ENCODE results near the gene TNRC18. TPM values are rescaled to one million over a fixed set of nuclear protein-coding genes. Genes with fewer than 3 reads are reported as not detected.
A peak's percentile ranks its signal among the peaks of the same experiment; 100 is the strongest.
"Not testable (repeated sequence)": the region's sequence is repeated elsewhere in the genome, so short reads cannot be mapped to it uniquely, and the experiment has no call there.

Gene TNRC18, protein sequence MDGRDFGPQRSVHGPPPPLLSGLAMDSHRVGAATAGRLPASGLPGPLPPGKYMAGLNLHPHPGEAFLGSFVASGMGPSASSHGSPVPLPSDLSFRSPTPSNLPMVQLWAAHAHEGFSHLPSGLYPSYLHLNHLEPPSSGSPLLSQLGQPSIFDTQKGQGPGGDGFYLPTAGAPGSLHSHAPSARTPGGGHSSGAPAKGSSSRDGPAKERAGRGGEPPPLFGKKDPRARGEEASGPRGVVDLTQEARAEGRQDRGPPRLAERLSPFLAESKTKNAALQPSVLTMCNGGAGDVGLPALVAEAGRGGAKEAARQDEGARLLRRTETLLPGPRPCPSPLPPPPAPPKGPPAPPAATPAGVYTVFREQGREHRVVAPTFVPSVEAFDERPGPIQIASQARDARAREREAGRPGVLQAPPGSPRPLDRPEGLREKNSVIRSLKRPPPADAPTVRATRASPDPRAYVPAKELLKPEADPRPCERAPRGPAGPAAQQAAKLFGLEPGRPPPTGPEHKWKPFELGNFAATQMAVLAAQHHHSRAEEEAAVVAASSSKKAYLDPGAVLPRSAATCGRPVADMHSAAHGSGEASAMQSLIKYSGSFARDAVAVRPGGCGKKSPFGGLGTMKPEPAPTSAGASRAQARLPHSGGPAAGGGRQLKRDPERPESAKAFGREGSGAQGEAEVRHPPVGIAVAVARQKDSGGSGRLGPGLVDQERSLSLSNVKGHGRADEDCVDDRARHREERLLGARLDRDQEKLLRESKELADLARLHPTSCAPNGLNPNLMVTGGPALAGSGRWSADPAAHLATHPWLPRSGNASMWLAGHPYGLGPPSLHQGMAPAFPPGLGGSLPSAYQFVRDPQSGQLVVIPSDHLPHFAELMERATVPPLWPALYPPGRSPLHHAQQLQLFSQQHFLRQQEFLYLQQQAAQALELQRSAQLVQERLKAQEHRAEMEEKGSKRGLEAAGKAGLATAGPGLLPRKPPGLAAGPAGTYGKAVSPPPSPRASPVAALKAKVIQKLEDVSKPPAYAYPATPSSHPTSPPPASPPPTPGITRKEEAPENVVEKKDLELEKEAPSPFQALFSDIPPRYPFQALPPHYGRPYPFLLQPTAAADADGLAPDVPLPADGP (N-terminal part only)
- total RNA-seq: 40.0 and 43.3 TPM in 2 replicates

DNA sequence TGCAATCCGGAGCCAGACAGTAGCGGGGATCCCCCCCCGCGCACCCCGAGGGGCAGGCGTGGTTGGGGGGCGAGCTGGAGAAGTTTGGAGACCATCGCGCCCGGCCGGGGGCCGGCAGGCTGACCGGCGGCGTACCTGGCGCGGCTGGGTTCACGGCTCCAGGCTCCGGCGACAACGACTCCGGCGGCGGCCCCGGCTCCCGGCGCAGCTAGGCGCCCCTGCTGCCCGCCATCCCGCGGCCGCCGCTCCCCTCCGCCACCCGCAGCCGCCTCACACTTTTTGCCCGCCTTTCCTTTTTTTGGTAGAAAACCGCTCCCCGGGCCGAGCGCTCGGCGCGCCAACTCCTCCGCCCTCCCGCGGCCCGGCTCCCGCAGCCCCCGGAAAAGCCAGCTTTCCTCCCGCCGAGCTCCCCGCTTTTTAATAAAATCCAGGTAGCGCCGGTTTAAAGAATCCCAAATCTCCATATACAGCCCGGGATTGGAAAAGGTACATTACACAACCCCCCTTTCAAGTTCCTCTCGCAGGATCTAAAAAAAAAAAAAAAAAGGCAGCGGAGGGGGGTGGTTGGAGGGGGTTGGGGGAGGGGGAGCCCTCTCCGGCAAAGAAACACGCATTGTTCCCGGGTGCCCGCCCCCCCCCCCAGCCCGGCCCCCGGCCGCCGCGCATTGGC is at the start of gene TNRC18:
Gene TNRC18 (minus strand): TSS at position 529 of the 670 bp plus-strand sequence. CDS start 2,588 bp downstream, outside the sequence.
- Mint-ChIP-seq H3K4me3 (peak within 1 kb of the TSS; percentile 81), H3K27ac (peak within 1 kb of the TSS; percentile 71), H3K36me3 (ENCODE audit: low read depth) (peaks cover 1% of the 10 kb centered on the region)

DNA sequence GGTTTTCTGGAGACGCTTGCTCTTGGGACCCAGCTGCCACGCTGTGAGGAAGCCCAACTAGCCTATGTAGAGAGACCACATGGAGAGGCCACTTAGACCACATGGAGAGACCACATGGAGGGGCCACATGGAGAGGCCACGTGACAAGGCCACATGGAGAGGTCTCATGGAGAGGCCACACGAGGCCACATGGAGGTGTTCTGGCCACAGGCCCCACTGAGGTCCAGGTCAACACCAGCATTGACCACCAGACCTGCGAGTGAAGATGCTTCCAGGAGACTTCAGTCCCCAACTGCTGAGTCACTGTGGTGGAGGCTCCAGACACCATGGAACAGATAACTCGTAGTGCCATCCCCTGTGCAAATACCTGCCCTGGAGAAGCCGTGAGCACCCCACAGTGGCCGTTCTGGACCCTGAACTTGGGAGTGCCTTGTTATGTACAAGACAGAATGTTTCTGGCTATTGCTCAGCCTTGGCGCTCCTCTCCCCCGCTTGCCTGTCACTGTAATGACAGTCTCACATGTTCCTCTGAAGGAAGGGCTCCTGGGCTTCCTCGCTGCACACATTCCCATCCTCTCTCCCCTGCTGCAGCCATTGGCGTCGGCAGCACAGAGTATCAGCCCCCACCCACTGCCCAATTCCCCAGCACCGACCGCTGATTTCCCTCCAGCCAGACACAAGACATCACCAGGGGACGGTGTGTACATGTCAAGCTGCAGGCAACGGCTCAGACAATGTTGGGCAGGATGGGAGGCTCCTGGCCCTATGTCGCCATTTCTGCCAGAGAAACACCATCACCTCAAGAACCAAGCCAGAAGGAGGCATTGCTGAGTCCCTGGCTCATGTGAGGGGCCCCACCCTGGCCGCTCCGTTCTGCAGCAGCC is 49.0 kb upstream of the TNRC18 start:
- H3K4me3 Mint-ChIP-seq: no peak overlapping the region
- no peak for DNase-seq
- no peaks in the 10 kb centered on the region for H3K9me3 Mint-ChIP-seq
- intact Hi-C loops (cut with micrococcal nuclease): no loop called here
- no peak overlapping the region for H3K27ac Mint-ChIP-seq
- no peaks in the 10 kb centered on the region for H3K36me3 Mint-ChIP-seq (ENCODE audit: low read depth)
- no peaks in the 10 kb centered on the region for H3K27me3 Mint-ChIP-seq
- no peaks in the 10 kb centered on the region for H3K4me1 Mint-ChIP-seq

More for the DNA sequence above, at the start of gene TNRC18:
- intact Hi-C loops (cut with micrococcal nuclease): no loop called here
- H3K27me3 Mint-ChIP-seq: peaks cover 55% of the 10 kb centered on the region
- H3K4me1 Mint-ChIP-seq: peaks cover 16% of the 10 kb centered on the region
- DNase-seq: peak; percentile 73
- H3K9me3 Mint-ChIP-seq: no peaks in the 10 kb centered on the region

DNA sequence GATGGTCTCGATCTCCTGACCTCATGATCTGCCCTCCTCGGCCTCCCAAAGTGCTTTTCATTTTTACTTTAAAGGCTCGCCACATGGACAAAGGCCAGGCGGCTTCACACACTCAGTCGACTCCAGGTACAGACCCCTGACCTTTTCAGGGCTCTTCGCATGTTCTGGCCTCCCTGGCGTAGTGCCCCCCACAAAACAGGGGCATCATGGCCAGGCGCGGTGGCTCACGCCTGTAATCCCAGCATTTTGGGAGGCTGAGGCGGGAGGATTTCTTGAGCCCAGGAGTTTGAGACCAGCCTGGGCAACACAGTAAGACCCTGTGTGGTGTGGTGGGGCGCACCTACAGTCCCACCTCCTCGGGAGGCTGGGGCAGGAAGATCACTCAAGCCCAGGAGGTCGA is 48.0 kb upstream of the TNRC18 start:
- H3K4me3 Mint-ChIP-seq; H3K27me3 Mint-ChIP-seq; intact Hi-C loops (cut with micrococcal nuclease); DNase-seq; H3K9me3 Mint-ChIP-seq; H3K36me3 Mint-ChIP-seq (ENCODE audit: low read depth); H3K27ac Mint-ChIP-seq; H3K4me1 Mint-ChIP-seq: not testable (repeated sequence)

GRCh38 chr7:5470816-5471215 is 47.2 kb upstream of the TNRC18 start:
- Mint-ChIP-seq H3K36me3 (ENCODE audit: low read depth) (no peaks in the 10 kb centered on the region), H3K4me3 (no peak overlapping the region), H3K27me3 (no peaks in the 10 kb centered on the region), H3K9me3 (no peaks in the 10 kb centered on the region), H3K4me1 (no peaks in the 10 kb centered on the region), H3K27ac (no peak overlapping the region)
- DNase-seq: no peak
- intact Hi-C loops (cut with micrococcal nuclease): no loop called here

DNA sequence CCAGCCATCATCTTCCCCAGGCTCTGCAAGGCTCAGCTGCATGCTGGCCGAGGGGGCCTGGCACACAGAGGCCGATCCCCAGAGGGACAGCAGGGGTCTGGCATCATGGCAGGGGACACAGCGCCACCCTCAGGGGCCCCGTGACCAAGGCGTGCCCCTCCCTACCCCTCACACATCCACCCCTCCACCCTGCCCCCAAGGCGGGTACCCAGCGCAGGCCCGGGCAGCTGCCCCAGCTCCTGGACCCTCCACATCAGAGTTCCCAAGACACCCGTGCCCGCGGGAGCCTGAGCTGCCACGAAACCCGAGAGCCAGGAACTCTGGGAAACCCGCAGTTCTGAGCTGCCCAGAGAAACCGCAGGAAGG is 46.5 kb upstream of the TNRC18 start:
- Mint-ChIP-seq H3K9me3 (no peaks in the 10 kb centered on the region), H3K4me1 (no peaks in the 10 kb centered on the region), H3K27me3 (no peaks in the 10 kb centered on the region), H3K4me3 (no peak overlapping the region), H3K27ac (no peak overlapping the region), H3K36me3 (ENCODE audit: low read depth) (no peaks in the 10 kb centered on the region)
- intact Hi-C loops (cut with micrococcal nuclease): no loop called here
- DNase-seq: no peak

DNA sequence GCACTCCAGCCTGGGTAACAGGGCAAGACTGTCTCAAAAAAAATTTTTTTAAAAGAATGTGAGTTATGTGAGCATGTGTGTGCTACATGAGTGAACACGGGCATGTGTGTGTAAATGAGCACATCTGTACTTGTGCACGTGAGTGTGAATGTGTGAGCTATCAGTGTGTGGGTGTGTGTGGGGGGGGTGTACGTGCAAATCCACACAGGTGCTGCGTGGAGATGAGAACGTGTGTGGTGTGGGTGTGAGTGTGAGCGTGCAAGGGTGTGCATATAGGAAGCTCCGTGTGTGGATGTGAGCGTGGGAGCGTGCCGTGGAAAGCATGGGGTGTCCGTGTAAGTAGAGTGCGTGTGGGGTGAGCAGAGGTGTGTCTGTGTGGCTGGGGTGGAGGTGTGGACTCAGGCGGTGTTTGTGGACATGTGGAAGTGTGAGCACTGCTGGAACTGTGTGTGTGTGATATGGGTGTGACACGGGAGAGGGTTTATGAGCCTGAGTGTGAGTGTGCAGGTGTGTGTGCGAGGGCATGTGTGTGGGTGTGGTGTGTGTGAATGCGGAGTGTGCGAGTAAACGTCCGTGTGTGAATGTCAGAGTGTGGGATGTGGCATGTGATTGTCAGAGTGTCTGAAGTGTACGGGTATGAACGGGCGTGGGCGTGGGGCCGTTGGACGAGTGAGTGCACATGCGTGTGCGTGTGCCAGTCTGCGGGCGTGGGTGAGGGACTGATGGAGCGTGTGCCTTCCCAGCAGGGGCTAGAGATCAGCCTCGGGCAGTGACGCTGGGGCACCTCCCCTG is 45.9 kb upstream of the TNRC18 start:
- no peak overlapping the region for H3K27ac Mint-ChIP-seq
- H3K4me1 Mint-ChIP-seq: no peaks in the 10 kb centered on the region
- no peaks in the 10 kb centered on the region for H3K9me3 Mint-ChIP-seq
- H3K4me3 Mint-ChIP-seq: no peak overlapping the region
- no peaks in the 10 kb centered on the region for H3K27me3 Mint-ChIP-seq
- no peak for DNase-seq
- intact Hi-C loops (cut with micrococcal nuclease): no loop called here
- H3K36me3 Mint-ChIP-seq (ENCODE audit: low read depth): no peaks in the 10 kb centered on the region

- intact Hi-C loops (cut with micrococcal nuclease): no loop called here
- Mint-ChIP-seq H3K4me3 (no peak overlapping the region), H3K36me3 (ENCODE audit: low read depth) (no peaks in the 10 kb centered on the region), H3K27me3 (no peaks in the 10 kb centered on the region), H3K9me3 (no peaks in the 10 kb centered on the region), H3K27ac (no peak overlapping the region), H3K4me1 (no peaks in the 10 kb centered on the region)
- no peak for DNase-seq
Measured at GRCh38 chr7:5467645-5468044, 44.0 kb upstream of the TNRC18 start.

- Mint-ChIP-seq H3K27me3 (no peaks in the 10 kb centered on the region), H3K27ac (no peak overlapping the region), H3K4me3 (no peak overlapping the region), H3K36me3 (ENCODE audit: low read depth) (no peaks in the 10 kb centered on the region), H3K4me1 (peaks cover 3% of the 10 kb centered on the region), H3K9me3 (no peaks in the 10 kb centered on the region)
- DNase-seq: no peak
- intact Hi-C loops (cut with micrococcal nuclease): no loop called here
Measured at GRCh38 chr7:5466551-5466950, 42.9 kb upstream of the TNRC18 start.

DNA sequence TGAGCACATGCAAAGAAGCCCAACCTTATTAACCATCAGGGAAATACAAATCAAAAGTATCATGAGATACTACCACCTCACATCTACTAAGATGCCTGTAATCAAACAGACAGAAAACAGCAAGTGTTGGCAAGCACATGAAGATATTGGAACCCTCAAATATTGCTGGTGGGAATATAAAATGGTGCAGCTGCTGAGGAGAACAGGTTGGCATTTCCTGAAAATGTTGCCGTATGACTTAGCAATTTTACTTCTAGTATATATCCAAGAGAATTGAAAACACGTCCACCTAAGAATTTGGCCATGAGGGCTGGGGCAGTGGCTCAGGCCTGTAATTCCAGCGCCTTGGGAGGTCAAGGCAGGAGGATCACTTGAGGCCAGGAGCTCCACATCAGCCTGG is 39.4 kb upstream of the TNRC18 start:
- Mint-ChIP-seq H3K27me3 (no peaks in the 10 kb centered on the region), H3K4me3 (no peak overlapping the region), H3K36me3 (ENCODE audit: low read depth) (no peaks in the 10 kb centered on the region), H3K27ac (no peak overlapping the region), H3K4me1 (peaks cover 3% of the 10 kb centered on the region), H3K9me3 (no peaks in the 10 kb centered on the region)
- no peak for DNase-seq
- intact Hi-C loops (cut with micrococcal nuclease): no loop called here

GRCh38 chr7:5462216-5462615 is 38.6 kb upstream of the TNRC18 start:
- intact Hi-C loops (cut with micrococcal nuclease): no loop called here
- H3K4me1 Mint-ChIP-seq: peaks cover 3% of the 10 kb centered on the region
- H3K27me3 Mint-ChIP-seq: no peaks in the 10 kb centered on the region
- no peaks in the 10 kb centered on the region for H3K36me3 Mint-ChIP-seq (ENCODE audit: low read depth)
- no peaks in the 10 kb centered on the region for H3K9me3 Mint-ChIP-seq
- H3K27ac Mint-ChIP-seq: no peak overlapping the region
- no peak for DNase-seq
- no peak overlapping the region for H3K4me3 Mint-ChIP-seq

GRCh38 chr7:5458921-5459480 is 35.4 kb upstream of the TNRC18 start:
- no peak overlapping the region for H3K4me3 Mint-ChIP-seq
- H3K27ac Mint-ChIP-seq: no peak overlapping the region

DNA sequence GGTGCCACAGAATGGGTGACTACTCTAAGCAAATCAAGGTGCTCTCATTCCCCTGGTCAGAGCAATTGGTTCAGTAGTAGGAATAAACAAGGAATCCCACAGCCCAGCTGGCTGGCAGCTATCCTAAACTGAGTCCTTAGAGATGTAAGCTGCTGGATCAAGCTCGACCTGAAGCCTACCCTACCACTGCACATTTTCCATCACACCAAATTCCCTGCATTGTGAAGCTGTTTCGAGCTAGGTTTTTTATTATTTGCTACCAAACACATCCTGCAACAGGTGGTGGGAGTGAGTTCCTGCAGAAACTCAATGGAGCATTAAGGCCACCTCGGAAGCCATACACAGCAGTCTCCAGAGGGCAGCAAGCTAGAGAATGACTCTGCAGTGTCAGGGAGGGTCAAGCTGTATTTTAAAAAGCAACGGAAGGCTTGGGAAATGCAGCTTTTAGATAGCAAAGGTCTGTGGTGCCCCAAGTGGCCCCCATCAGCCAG is 33.7 kb upstream of the TNRC18 start:
- H3K27me3 Mint-ChIP-seq: peaks cover 2% of the 10 kb centered on the region
- no peak for DNase-seq
- no peak overlapping the region for H3K27ac Mint-ChIP-seq
- peaks cover 3% of the 10 kb centered on the region for H3K4me1 Mint-ChIP-seq
- H3K4me3 Mint-ChIP-seq: no peak overlapping the region
- H3K36me3 Mint-ChIP-seq (ENCODE audit: low read depth): no peaks in the 10 kb centered on the region
- intact Hi-C loops (cut with micrococcal nuclease): no loop called here
- H3K9me3 Mint-ChIP-seq: no peaks in the 10 kb centered on the region

More at GRCh38 chr7:5458921-5459480, 35.4 kb upstream of the TNRC18 start:
- H3K4me1 Mint-ChIP-seq: peaks cover 3% of the 10 kb centered on the region
- H3K9me3 Mint-ChIP-seq: no peaks in the 10 kb centered on the region
- no peaks in the 10 kb centered on the region for H3K36me3 Mint-ChIP-seq (ENCODE audit: low read depth)
- H3K27me3 Mint-ChIP-seq: peaks cover 2% of the 10 kb centered on the region
- DNase-seq: no peak
- intact Hi-C loops (cut with micrococcal nuclease): no loop called here
